ENCODE measurements around the gene GRIN1. TPM values are rescaled to one million over a fixed set of nuclear protein-coding genes. Genes with fewer than 3 reads are reported as not detected.

GRIN1 gene
- total RNA-seq = under 0.01 and 0.22 TPM in 2 replicates

DNA sequence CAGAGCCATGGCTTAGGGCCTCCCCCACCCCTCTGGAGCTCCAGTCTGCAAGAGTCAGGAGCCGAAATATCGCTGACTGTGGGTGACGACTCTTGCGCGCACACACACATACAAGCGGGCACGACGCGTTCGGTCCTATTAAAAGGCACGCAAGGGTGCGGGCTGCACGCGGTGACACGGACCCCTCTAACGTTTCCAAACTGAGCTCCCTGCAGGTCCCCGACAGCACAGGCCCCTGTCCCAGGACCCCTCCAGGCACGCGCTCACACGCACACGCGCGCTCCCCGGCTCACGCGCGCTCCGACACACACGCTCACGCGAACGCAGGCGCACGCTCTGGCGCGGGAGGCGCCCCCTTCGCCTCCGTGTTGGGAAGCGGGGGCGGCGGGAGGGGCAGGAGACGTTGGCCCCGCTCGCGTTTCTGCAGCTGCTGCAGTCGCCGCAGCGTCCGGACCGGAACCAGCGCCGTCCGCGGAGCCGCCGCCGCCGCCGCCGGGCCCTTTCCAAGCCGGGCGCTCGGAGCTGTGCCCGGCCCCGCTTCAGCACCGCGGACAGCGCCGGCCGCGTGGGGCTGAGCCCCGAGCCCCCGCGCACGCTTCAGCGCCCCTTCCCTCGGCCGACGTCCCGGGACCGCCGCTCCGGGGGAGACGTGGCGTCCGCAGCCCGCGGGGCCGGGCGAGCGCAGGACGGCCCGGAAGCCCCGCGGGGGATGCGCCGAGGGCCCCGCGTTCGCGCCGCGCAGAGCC lies at the start of gene GRIN1:
TSS of gene GRIN1 (plus strand) at position 433 of the 746 bp plus-strand sequence. CDS start 333 bp downstream, outside the sequence.
- peak; percentile 43 to 59 for DNase-seq (ENCODE audit: low read depth in 2 of 2)

DNA sequence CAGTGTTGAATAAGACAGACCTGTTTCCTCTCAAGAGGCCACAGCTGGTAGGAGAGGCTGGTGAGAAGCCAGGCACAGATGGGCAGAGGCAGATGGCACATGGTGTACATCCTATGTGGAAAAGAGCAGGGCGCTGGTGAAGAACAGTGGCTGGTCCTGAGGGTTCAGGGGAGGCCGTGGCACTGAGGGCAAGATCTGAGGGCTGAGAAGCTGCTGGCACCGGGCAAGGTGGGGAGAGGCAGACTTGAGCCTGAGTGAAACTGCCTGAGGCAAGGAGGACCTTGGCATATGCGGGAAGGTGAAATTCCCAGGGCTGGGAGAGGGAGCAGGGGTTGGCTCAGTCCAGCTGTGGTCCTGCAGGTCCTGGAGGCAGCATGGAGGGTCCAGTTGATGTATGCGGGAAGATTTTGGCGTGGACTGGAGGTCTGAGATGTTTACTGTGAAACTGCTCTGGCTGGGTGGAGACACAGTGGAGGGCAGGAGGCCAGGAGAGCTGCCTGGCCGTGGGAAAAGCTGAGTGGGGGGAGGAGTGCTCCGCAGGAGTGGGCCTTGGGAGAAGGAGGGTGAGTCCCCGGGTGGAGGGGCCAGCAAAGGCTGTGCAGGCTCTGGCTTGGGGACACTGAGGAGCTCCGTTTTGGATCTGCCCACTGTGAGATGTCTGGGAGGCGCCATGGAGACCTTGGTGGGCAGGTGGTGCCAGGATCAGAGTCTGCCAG lies 49.6 kb upstream of the GRIN1 start:
- no peak for DNase-seq (ENCODE audit: low read depth in 2 of 2)

DNA sequence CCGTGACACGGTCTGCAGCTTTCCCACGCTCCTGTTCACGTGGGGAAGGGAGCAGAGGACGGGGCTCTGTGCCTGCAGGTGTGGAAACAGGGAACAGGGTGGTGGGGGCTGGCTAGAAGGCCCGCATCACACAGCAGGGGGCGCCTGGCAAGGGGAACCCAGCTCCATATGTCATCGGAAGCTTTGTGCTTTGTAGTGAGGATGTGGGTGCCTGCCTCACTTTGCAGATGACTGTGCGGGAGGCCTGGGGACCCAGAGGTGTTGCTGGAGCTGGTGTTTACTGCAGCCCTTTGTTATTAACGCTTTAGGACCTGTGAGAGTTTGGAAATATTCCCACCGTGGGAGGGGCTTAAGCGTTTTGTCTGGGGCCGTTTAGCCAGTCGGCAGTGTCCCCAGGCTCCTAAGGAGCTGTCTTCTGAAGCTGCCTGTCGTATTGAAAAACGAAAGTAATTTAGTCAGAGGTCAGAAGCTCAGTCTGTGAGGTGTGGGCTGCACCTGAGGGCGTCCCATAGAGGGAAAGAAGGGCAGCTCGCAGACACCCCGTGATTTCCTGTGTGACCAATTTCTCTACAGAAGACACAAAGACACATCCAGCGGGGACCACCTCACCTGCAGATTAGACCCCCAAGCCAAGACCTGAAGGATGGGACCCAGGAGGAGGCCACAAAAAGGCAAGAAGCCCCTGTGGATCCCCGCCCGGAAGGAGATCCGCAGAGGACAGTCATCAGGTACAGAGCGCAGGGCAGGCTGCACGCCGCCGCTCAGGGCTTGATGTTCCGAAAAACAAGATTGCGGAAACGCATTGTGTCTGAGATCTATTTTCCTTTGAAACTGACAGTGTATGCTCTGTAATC lies 43.1 kb upstream of the GRIN1 start:
- DNase-seq (ENCODE audit: low read depth in 2 of 2) = peak in 1 of 2 donors; percentile 33

DNA sequence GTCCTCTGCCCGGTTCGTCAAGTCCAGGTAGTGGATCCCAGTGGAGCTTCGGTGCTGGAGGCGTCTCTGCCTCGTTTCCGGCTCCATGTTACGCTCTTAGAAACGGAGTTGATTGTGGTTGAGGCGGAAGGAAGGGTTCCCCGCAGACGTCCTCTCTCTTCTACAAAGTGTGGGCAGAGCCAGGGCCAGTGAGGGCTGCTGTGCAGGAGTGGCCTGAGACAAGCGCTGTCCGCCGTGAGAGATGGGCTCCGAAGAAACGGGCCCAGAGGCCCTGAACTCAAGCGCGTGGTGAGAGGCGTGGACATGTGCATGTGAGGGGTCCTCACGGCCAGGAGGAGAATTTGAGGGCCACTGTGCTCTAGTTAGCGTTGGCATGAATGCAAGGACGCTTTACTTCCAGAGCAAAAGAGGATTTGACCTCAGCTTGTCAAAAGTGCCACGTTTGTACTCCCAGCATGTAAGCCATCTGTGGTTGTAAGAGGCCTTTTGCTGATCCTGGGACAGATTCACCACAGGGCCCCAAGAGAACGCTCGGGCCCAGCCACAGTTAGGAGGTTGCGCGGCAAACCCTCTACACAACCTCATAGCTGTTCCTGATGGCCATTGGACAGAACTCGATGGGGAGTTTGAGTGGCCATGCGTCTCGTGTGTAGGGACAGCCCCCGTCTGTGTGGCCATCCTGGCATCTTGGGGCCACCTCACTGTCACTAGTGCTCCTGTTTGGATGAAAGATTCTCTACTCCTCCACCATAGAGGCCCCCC lies 42.0 kb upstream of the GRIN1 start:
- no peak for DNase-seq (ENCODE audit: low read depth in 2 of 2)

DNA sequence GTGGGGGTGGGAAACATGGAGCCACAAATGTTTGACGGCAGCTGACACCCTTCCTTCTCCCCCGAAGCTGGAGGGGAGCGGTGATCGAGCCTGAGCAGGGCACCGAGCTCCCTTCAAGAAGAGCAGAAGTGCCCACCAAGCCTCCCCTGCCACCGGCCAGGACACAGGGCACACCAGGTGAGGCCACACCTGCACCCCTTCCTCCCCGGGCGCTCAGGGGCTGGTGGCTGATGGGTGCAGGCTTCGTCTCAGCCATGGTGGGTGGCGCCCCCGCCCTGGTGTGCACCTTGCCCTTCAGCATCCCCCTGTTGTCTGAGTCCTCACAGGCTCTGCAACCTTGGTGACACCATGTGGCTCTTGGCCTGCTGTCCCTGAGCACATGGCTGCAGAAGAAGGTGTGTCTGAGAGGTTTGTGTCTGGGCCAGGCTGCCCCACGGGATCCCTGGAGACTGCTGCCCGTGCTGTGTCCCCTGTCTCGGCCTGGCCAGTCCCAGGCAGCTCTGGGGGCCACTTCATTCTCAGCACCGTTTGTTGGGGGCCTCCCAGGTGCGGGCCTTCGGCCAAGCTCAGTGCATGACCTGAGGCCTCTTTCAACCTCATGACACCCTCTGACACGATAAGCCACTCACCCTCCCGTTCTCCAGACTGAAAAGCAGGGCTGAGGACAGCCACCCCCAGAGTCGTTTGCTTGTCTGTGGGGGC lies 41.0 kb upstream of the GRIN1 start:
- DNase-seq (ENCODE audit: low read depth in 2 of 2) = no peak

DNA sequence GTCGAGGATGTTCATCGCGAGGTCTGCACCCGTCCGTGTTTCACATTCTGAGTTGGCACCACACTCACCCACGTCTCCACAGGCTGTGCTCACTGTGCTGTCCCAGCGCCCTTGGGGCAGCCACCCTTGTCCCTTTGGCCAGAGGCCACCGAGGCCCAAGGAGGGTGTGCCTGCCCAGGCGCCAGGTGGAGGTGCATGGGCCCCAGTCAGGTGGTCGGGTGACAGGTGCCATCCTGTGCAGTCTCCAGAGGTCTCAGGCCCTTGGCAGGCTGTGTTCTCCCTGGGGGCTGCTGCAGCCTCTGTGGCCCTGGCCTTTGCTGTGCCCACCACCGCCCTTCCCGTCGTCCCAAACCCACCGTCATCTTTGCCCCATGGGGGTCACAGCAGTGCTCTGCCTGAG lies 39.7 kb upstream of the GRIN1 start:
- DNase-seq (ENCODE audit: low read depth in 2 of 2) = no peak

DNA sequence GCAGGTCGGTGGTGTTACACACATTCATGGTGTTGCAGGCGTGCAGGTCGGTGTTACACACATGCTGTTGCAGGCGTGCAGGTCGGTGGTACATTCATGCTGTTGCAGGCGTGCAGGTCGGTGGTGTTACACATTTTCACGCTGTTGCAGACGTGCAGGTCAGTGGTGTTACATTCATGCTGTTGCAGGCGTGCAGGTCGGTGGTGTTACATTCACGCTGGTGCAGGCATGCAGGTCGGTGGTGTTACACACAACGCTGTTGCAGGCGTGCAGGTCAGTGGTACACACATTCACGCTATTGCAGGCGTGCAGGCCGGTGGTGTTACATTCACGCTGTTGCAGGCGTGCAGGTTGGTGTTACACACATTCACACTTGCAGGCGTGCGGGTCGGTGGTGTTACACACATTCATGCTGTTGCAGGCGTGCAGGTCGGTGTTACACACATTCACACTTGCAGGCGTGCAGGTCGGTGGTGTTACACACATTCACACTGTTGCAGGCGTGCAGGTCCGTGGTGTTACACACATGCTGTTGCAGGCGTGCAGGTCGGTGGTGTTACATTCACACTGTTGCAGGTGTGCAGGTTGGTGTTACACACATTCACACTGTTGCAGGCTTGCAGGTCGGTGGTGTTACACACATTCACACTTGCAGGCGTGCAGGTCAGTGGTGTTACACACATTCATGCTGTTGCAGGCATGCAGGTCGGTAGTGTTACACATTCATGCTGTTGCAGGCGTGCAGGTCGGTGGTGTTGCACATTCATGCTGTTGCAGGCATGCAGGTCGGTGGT lies 35.6 kb upstream of the GRIN1 start:
- no peak for DNase-seq (ENCODE audit: low read depth in 2 of 2)

DNA sequence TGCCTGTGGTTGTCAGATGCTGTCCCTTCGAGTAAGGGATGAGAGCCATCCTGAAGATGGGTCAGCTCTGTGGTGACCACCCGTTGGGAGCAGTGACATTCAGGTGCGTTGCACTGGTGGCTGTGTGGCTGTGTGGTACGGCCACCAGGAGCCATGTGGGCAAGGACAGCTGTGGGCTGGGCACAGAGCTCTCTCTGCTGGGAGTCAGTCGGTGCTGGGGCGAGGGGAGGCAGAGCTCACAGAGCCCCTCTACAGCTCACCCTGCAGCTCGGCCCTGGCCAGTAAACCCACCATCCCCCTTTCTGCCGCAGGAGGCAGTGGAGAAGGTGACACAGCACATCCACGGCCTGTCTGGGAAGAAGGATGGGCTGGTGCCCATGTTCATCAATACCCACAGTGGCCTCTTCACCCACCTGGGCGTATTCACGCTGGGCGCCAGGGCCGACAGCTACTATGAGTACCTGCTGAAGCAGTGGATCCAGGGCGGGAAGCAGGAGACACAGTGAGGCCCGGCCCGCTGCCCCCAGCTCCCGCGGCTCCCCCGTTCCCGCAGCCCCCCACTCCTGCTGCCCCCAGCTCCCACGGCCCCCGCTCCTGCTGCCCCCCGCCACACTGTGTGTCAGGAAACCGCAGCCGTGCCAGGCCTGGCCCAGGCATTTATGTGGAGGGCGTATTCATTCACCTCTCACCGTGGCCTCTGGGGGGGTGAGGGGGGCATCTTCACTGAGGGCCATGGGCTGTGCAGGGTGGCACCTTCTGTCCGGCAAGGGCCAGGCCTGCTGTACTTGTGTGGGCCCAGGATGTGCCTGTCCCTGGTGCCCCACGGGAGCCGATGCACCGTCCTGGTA lies 32.9 kb upstream of the GRIN1 start:
- DNase-seq (ENCODE audit: low read depth in 2 of 2) = no peak

DNA sequence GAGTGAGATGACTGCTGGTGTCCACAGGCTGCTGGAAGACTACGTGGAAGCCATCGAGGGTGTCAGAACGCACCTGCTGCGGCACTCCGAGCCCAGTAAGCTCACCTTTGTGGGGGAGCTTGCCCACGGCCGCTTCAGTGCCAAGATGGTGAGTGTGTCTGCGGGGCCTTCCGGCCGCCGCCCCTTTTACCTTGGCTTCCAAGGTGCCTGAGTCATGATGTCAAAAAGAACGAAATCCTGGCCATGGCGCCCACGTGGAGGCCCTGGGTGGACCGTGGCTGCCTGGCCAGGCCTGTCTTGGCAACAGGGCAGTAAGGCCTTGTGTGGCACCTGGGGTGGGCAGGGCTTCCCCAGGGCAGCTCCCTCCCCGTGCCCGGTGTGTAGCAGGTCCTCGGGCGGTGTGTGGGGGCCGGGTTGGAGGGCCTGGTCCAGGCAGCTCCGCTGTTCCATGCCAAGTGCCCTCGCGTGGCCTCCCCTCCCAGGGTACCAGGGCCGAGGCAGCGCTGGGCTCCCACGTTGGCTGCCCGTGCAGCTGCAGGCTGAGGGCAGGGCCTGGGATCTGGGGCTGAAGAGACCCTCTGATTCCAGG lies 32.2 kb upstream of the GRIN1 start:
- DNase-seq (ENCODE audit: low read depth in 2 of 2) = no peak

DNA sequence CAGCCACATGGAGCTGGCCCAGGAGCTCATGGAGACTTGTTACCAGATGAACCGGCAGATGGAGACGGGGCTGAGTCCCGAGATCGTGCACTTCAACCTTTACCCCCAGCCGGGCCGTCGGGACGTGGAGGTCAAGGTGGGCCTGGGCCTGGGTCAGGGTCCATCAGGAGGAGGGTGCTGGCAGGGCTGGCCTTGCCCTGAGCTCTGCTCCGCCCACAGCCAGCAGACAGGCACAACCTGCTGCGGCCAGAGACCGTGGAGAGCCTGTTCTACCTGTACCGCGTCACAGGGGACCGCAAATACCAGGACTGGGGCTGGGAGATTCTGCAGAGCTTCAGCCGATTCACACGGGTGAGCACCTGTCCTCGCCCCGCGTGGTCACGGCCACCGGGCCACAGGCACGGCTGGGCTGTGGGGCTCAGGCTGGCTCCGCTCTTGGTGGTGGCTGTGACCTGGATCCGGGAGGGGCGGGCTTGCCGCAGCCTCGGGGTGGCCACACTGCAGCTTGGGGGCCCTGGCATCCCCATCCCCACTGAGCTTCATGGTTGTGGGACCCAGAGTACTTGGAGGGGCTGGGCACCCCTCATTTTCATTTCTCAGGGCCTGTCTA lies 31.5 kb upstream of the GRIN1 start:
- no peak for DNase-seq (ENCODE audit: low read depth in 2 of 2)

DNA sequence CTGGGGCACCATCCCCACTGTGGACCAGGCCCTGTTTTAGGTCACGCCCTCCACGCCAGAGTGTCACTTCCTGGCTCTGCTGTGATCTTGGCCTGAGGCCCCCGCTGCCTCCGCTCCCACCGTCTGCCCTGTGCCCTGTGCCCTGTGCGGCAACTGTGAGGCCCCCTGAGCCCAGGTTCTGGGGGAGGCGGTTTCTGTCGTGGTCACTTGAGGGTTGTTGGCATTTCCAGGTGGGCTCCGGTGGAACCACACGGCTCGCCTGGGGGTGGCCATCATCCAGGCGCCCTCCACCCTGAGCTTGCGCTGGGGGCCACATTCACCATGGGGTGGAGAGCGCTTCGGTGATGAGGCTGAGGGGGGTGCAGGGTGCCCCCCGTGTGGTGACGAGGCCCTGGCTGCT lies 31.0 kb upstream of the GRIN1 start:
- no peak for DNase-seq (ENCODE audit: low read depth in 2 of 2)

DNA sequence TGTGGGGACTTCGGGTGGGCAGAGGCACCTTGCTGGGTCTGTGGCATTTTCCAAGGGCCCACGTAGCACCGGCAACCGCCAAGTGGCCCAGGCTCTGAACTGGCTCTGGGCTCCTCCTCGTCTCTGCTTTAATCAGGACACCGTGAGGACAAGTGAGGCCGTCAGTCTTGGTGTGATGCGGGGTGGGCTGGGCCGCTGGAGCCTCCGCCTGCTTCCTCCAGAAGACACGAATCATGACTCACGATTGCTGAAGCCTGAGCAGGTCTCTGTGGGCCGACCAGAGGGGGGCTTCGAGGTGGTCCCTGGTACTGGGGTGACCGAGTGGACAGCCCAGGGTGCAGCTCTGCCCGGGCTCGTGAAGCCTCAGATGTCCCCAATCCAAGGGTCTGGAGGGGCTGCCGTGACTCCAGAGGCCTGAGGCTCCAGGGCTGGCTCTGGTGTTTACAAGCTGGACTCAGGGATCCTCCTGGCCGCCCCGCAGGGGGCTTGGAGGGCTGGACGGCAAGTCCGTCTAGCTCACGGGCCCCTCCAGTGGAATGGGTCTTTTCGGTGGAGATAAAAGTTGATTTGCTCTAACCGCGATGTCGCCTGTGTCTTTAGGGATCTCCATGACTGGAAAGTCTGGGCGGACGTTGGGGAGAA lies 30.2 kb upstream of the GRIN1 start:
- DNase-seq (ENCODE audit: low read depth in 2 of 2) = peak in 1 of 2 donors; percentile 49

DNA sequence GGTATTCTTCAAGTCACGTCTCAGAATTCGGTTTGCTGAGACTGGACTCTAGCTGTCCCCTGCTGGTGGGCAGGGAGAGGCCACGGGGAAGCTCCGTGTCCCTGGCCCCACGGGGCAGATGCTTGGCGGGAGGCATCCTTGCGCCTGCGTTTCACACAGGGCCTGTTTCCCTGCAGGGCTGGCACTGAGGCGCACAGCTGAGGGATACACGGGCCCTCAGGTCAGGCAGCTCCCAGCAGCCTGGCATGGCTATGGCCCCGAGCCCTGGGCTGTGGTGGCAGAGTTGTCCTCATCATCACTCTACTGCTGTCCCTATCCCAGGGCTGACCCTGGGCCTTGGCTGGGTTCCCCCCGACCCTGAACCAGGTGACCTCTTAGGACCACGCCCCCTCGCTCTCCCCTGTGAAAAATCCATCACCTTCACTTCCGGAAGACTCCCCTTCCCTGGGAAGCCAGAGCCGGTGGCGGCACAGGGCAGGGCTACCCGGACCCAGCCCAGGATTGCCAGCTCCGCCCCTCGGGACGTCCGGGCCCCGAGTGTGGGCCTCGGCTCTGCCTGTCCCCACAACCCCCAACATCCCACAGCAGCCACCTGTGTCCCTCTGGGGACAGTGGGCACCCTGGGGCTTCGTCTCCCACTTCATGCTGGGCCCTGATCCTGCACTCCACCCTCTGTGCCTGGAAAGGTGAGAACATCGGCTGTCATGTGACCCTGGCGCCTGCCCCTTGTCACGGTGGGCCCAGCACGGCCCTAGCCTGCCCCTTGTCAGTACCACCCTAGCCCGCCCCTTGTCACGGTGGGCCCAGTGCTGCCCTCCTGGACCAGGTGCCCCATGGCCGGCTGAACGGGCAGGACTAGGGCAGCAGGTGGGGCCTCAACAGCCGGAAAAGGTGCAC lies 29.5 kb upstream of the GRIN1 start:
- no peak for DNase-seq (ENCODE audit: low read depth in 2 of 2)

DNA sequence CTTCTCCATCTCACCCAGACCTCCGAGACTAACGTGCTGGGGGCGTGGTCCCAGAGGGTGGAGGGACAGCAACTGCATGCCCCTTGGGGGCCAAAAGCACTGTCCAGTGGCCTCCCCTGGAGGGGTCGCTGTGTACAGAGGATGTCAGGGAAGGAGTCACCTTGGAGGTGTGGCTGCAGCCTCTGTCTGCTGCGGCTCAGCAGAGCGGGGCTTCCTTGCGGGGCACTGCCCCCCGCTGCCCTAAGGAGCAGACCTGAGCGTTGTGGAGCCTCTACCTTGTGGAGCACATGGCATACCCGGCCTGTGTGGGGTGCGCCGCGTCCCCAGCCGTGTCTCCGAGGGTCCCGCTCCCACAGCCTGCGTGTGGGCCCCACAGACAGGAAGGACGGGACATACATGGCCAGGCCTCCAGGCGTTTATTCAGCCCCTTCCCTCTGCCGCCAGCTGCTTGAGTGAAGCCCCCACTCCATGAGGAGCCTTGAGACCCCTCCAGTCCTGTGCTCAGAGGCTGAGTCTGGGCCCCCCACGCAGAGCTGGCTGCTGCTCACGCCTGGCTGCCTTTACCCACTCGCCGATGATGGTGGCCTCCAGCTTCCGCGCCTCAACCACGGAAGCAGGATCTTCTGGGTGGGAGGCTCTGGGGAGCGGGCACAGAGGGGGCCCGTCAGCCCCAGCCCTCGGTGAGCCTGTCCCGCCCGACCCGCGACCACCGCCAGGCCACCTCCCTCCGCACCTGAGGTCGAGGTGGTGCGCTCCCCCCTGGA lies 28.6 kb upstream of the GRIN1 start:
- no peak for DNase-seq (ENCODE audit: low read depth in 2 of 2)

DNA sequence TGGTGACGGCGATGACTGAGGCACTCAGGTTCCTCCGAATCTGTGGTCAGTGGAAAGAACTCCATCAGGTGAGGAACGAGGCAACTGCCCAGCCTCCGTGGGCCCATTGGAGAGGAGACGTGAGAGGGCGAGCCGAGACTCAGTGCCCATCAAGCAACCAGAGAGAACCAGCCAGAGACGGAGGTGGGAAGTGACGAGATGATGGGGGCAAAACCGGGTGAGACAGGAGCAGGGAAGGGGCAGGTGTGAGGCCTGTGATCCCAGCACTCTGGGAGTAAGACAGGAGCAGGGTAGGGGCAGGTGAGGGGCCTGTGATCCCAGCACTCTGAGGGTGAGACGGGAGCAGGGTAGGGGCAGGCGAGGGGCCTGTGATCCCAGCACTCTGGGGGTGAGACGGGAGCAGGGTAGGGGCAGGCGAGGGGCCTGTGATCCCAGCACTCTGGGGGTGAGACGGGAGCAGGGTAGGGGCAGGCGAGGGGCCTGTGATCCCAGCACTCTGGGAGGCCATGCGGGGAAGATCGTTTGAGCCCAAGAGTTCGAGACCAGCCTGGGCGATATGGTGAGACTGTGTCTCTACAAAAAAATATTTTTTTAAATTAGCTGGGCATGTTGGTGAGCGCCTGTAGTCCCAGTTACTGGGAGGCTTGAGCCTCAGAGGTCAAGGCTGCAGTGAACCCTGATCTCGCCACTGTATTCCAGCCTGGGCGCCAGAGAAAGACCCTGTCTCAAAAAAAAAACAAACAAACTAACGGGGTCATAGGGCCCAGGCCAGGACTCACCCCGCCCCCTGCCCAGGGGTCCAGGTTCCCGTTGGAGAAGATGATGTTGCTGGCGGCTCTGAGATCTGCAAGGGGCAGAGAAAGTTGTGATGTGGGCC lies 27.8 kb upstream of the GRIN1 start:
- DNase-seq (ENCODE audit: low read depth in 2 of 2) = no peak

Data from lung microvascular endothelial cell (primary cell).